C4-2B (cell line): ENCODE measurements around the gene KDM1B.
"Not testable (repeated sequence)": the region's sequence is repeated elsewhere in the genome, so short reads cannot be mapped to it uniquely, and the experiment has no call there.

ENCODE experiments used
- H3K27ac ChIP-seq: fragments of 450-650 bp; 2 replicates; pipeline ENCODE4 v1.5.1; 2017
- CTCF ChIP-seq: fragments of 450-650 bp; conservative IDR thresholded peaks from 2 replicates; pipeline ENCODE4 v1.5.1; 2017; ENCODE audit warnings: mild to moderate bottlenecking
- ZFX ChIP-seq: fragments of 450-650 bp; IDR thresholded peaks from 2 replicates; pipeline ENCODE4 v1.6.1; 2017

Gene KDM1B

GRCh38 chr6:18166312-18167036 lies 11.3 kb downstream of the KDM1B start:
- no peak overlapping the region for H3K27ac ChIP-seq
- no peak for TF ChIP-seq CTCF
- TF ChIP-seq ZFX, result no peak

GRCh38 chr6:18168264-18168663 lies 13.0 kb downstream of the KDM1B start:
- no peak for TF ChIP-seq CTCF
- TF ChIP-seq ZFX, result no peak
- H3K27ac ChIP-seq, result no peak overlapping the region

GRCh38 chr6:18171871-18172270 lies 16.6 kb downstream of the KDM1B start:
- H3K27ac ChIP-seq, result no peak overlapping the region

GRCh38 chr6:18176198-18176597 lies 21.0 kb downstream of the KDM1B start:
- not testable (repeated sequence) for H3K27ac ChIP-seq

More at GRCh38 chr6:18171871-18172270, 16.6 kb downstream of the KDM1B start:
- TF ChIP-seq CTCF (no peak), ZFX (no peak)

GRCh38 chr6:18177286-18177965 lies 22.2 kb downstream of the KDM1B start:
- H3K27ac ChIP-seq, result no peak overlapping the region
- no peak for TF ChIP-seq ZFX
- TF ChIP-seq CTCF, result no peak

- TF ChIP-seq ZFX (no peak), CTCF (no peak)
These were observed 23.9 kb downstream of the KDM1B start for GRCh38 chr6:18178960-18179615.

GRCh38 chr6:18179770-18180356 lies 24.6 kb downstream of the KDM1B start:
- no peak for TF ChIP-seq CTCF
- no peak for TF ChIP-seq ZFX
- no peak overlapping the region for H3K27ac ChIP-seq

More at GRCh38 chr6:18178960-18179615, 23.9 kb downstream of the KDM1B start:
- no peak overlapping the region for H3K27ac ChIP-seq
